ENCODE data around the gene HIBADH.

DNA sequence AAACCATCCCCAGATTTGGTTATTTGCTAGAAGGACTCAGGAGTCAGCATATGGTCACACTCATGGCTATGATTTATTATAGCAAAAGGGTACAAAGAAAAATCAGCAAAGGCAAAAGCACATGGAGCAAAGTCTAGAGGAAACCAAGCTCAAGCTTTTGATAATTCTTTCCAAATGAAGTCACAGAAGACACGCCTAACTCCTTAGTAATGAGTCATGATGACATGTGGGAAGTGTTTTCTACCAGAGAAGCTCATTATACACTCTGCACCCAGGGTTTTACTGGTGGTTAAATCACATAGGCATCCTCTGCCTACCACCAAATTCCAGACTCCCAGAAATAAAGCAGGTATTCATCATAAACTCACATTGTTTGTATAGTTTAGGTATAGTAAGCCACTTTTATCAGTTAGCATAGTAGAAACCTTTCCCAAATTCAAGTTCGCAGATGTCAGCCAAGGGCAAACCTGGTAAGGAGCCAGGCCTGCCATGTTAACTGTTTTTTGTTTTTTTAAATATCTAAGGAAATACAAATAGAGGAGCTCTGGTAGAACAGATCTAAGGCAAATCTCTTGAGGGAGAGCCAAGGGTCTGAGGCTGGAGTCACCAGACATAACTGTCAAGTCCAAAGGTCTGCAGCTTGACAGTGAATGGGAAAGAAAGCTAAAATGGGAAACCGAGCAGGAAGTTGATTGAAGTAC, 15.4 kb upstream of the HIBADH start:
- TF ChIP-seq, protein P1, sequence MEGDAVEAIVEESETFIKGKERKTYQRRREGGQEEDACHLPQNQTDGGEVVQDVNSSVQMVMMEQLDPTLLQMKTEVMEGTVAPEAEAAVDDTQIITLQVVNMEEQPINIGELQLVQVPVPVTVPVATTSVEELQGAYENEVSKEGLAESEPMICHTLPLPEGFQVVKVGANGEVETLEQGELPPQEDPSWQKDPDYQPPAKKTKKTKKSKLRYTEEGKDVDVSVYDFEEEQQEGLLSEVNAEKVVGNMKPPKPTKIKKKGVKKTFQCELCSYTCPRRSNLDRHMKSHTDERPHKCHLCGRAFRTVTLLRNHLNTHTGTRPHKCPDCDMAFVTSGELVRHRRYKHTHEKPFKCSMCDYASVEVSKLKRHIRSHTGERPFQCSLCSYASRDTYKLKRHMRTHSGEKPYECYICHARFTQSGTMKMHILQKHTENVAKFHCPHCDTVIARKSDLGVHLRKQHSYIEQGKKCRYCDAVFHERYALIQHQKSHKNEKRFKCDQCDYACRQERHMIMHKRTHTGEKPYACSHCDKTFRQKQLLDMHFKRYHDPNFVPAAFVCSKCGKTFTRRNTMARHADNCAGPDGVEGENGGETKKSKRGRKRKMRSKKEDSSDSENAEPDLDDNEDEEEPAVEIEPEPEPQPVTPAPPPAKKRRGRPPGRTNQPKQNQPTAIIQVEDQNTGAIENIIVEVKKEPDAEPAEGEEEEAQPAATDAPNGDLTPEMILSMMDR (IDR thresholded peaks at IDR 0.05 in 2 of 3, conservative IDR thresholded peaks at IDR 0.05 in 1 of 3; ENCODE audit: control insufficient read depth in 2 of 3, extremely low read depth in 1 of 3, insufficient read depth in 1 of 3, low read depth in 3 of 3, low read length in 3 of 3): no peak
- TF ChIP-seq EP300 (IDR thresholded peaks at IDR 0.05; ENCODE audit: borderline replicate concordance in 1 of 2, control insufficient read depth in 1 of 2, low read depth in 2 of 2, low read length in 2 of 2): no peak
- TF ChIP-seq SIN3A (IDR thresholded peaks at IDR 0.05; ENCODE audit: low read depth, low read length): no peak
